Prostate gland (tissue), 2 donors: Measurements from ENCODE around the gene ATP6V0E2. TPM values are rescaled to one million over a fixed set of nuclear protein-coding genes. Genes with fewer than 3 reads are reported as not detected.

Experiments
- DNase-seq: peaks from one replicate; pipeline ENCODE4 v3.0.0-alpha.2; 2019; ENCODE audit warnings: low spot score
- H3K27ac ChIP-seq, 2 donors: fragments of 200-600 bp; sonication (generic); 2 replicates each; pipeline ENCODE4 v1.5.1; 2017 to 2019
- H3K27me3 ChIP-seq: fragments of 200-600 bp; sonication (generic); replicated peaks from 2 replicates; pipeline ENCODE4 v1.5.1; 2019; ENCODE audit not compliant: insufficient read depth
- H3K36me3 ChIP-seq, 2 donors: fragments of 200-600 bp; sonication (generic); 1 replicate in 1 of 2; 2 replicates in 1 of 2; pipeline versions ENCODE4 v1.5.1 to v1.8.1; 2017 to 2019
- H3K4me1 ChIP-seq: fragments of 200-600 bp; sonication (generic); replicated peaks from 2 replicates; pipeline ENCODE4 v1.5.1; 2019
- H3K4me3 ChIP-seq, 2 donors: fragments of 200-600 bp; sonication (generic); 2 replicates each; pipeline ENCODE4 v1.5.1; 2017 to 2019
- H3K9me3 ChIP-seq: fragments of 200-600 bp; sonication (generic); 2 replicates; pipeline ENCODE4 v1.5.1; 2017
- CTCF ChIP-seq, 4 experiments: fragments of 200-600 bp in 2 of 4; fragments of 450-650 bp in 2 of 4; sonication (generic) in 2 of 4; IDR thresholded peaks; 1 replicate in 3 of 4; 2 replicates in 1 of 4; pipeline ENCODE4 v1.5.1; 2016 to 2019; ENCODE audit warnings: antibody characterized with exemption in 4 of 4, mild to moderate bottlenecking in 2 of 4, moderate library complexity in 2 of 4
- POLR2A ChIP-seq: fragments of 450-650 bp; IDR thresholded peaks from one replicate; pipeline ENCODE4 v1.6.1; 2016; ENCODE audit warnings: antibody characterized with exemption, mild to moderate bottlenecking
- POLR2AphosphoS5 ChIP-seq: sonication (generic); formaldehyde crosslinking; IDR thresholded peaks from one replicate; pipeline ENCODE4 v1.6.1; 2017; ENCODE audit warnings: antibody characterized with exemption
- WGBS: methylation state at CpG from one replicate; pipeline ENCODE4 v1.1.5; 2018; 5-methylcytosine and 5-hydroxymethylcytosine counted together
- intact Hi-C: fragments of 100-400 bp; cut with DNase I; formaldehyde crosslinking; loops from one replicate; pipeline ENCODE4 v1.14.2; 2022
- total RNA-seq, 2 donors: library from RNA; depleted of rRNA; stranded (reverse); fragments of >200 nt; gene quantifications; one replicate each; pipeline ENCODE4 v1.1.0, GENCODE V29; 2016

ATP6V0E2 gene
- total RNA-seq, 2 donors from 2014 or later, result 67.3 to 95.3 TPM

- Histone ChIP-seq H3K27me3 (no peaks in the 10 kb centered on the region), H3K9me3 (no peaks in the 10 kb centered on the region), H3K36me3 (no peaks in the 10 kb centered on the region), H3K4me1 (no peaks in the 10 kb centered on the region), H3K4me3 (no peak overlapping the region), H3K27ac (no peak overlapping the region)
- 76% methylated on average over 9 of the region's 9 CpGs for WGBS
- TF ChIP-seq POLR2AphosphoS5 (no peak), POLR2A (no peak), CTCF (IDR thresholded peaks at IDR 0.05) (no peak)
- intact Hi-C loops, result no loop called here
- DNase-seq, result no peak
These were observed 22.3 kb upstream of the ATP6V0E2 start for GRCh38 chr7:149851449-149851848.

GRCh38 chr7:149853157-149853556 lies 20.6 kb upstream of the ATP6V0E2 start:
- no peak for DNase-seq
- intact Hi-C loops, result no loop called here
- no peak overlapping the region for H3K4me3 ChIP-seq
- H3K9me3 ChIP-seq, result no peaks in the 10 kb centered on the region
- H3K4me1 ChIP-seq, result no peaks in the 10 kb centered on the region
- no peaks in the 10 kb centered on the region for H3K36me3 ChIP-seq
- no peaks in the 10 kb centered on the region for H3K27me3 ChIP-seq
- TF ChIP-seq CTCF (IDR thresholded peaks at IDR 0.05) (no peak), POLR2A (no peak), POLR2AphosphoS5 (no peak)
- WGBS, result 93% methylated on average over 9 of the region's 9 CpGs
- no peak overlapping the region for H3K27ac ChIP-seq

- DNase-seq, result peak; percentile 79
- TF ChIP-seq POLR2AphosphoS5 (peak; percentile 68), CTCF (IDR thresholded peaks at IDR 0.05) (no peak)
These were observed 19.0 kb upstream of the ATP6V0E2 start for GRCh38 chr7:149854611-149855360.

DNA sequence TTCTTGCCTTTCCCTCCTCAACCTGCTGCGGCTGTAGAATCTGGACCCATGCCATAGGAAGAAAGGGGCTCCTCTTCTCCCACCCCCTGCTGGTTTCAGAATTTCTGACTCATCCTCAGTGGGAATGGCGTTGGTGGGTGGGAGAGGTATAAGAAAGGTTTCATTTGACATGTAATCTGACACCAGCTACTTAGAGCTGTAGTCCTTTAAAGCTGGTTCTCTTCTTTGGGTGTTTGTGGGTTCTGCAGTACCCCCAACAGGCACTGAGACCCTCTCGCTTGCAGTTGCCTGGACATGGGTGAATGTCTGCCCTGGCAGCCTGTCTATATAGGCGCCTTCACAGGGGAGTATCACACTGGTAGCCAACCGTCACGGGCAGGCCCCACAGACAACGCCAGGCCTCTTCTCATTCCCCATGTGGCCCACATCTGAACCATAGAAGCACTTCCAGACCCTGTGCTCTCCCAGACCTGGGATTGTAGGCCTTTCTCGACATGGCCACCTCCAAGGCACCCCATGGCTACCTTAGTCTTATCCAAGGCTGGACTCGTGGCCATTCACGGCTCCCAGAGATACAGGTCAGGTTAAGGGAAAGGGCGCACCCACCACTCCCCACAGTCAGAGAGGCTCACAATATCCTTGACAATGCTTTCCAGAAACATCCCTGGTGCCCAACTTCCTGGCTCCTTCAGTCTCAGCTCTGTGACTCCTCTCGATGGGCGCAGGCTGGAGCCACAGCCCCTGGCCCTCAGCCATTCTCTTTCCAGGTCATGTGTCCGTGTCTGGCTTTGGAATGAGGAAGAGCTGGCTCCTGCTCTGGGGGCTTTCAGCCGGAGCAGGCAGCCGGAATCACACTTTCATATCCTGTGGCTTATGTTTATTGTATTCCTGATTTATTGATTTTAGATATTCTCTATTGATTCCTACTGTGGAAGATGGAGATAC lies 18.1 kb upstream of the ATP6V0E2 start:
- 62% methylated on average over 16 of the region's 16 CpGs for WGBS
- H3K27me3 ChIP-seq, result no peaks in the 10 kb centered on the region
- H3K27ac ChIP-seq, result no peak overlapping the region
- intact Hi-C loops, result no loop called here
- H3K4me1 ChIP-seq, result no peaks in the 10 kb centered on the region
- no peak for DNase-seq
- H3K36me3 ChIP-seq, result no peaks in the 10 kb centered on the region
- TF ChIP-seq CTCF (IDR thresholded peaks at IDR 0.05) (no peak), POLR2A (no peak)
- H3K4me3 ChIP-seq, result no peak overlapping the region
- H3K9me3 ChIP-seq, result no peaks in the 10 kb centered on the region

More at GRCh38 chr7:149854611-149855360, 19.0 kb upstream of the ATP6V0E2 start:
- intact Hi-C loops, result no loop called here
- Histone ChIP-seq H3K4me3 (no peak overlapping the region), H3K27me3 (no peaks in the 10 kb centered on the region), H3K27ac (peak overlapping the region in 1 of 2 donors; percentile 29), H3K36me3 (no peaks in the 10 kb centered on the region), H3K4me1 (no peaks in the 10 kb centered on the region), H3K9me3 (no peaks in the 10 kb centered on the region)
- WGBS, result 39% methylated on average over 12 of the region's 13 CpGs
